Measurements from ENCODE around the gene REV3L.

DNA sequence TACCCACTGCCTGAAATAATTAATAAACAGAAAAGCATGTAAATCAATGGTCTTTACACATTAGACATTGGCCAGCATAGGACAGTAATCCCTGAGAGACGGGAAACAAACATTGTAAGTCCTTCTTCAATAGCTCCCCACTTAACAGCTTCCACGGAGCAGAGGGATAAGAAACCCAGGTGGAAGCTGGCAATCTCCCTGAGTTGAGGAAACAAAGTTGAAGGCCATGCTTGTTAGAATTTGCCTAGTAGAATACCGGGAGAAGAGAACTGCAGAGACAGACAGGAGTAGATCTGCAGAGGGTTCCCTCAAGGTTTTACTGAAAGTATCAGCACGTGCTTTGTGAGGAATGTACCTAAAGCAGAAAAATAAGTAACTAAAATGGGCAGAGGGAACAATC lies 33.9 kb downstream of the REV3L start:
- TF ChIP-seq, protein P1, sequence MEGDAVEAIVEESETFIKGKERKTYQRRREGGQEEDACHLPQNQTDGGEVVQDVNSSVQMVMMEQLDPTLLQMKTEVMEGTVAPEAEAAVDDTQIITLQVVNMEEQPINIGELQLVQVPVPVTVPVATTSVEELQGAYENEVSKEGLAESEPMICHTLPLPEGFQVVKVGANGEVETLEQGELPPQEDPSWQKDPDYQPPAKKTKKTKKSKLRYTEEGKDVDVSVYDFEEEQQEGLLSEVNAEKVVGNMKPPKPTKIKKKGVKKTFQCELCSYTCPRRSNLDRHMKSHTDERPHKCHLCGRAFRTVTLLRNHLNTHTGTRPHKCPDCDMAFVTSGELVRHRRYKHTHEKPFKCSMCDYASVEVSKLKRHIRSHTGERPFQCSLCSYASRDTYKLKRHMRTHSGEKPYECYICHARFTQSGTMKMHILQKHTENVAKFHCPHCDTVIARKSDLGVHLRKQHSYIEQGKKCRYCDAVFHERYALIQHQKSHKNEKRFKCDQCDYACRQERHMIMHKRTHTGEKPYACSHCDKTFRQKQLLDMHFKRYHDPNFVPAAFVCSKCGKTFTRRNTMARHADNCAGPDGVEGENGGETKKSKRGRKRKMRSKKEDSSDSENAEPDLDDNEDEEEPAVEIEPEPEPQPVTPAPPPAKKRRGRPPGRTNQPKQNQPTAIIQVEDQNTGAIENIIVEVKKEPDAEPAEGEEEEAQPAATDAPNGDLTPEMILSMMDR (IDR thresholded peaks at IDR 0.05; ENCODE audit: insufficient read depth, low read depth, low read length): no peak
- no peak for TF ChIP-seq EZH2 (IDR thresholded peaks at IDR 0.05; ENCODE audit: insufficient read depth, low read length)
